GM12892 (cell line): Measurements from ENCODE around the gene PRDM16.

Experiments used
- POLR2AphosphoS5 ChIP-seq: IDR thresholded peaks from 2 replicates; pipeline ENCODE4 v1.6.1; 2011; ENCODE audit warnings: low read depth, low read length, control low read depth
- TAF1 ChIP-seq: IDR thresholded peaks from 2 replicates; pipeline ENCODE4 v1.6.1; 2011; ENCODE audit warnings: low read depth, mild to moderate bottlenecking, control low read depth, low read length, borderline replicate concordance

DNA sequence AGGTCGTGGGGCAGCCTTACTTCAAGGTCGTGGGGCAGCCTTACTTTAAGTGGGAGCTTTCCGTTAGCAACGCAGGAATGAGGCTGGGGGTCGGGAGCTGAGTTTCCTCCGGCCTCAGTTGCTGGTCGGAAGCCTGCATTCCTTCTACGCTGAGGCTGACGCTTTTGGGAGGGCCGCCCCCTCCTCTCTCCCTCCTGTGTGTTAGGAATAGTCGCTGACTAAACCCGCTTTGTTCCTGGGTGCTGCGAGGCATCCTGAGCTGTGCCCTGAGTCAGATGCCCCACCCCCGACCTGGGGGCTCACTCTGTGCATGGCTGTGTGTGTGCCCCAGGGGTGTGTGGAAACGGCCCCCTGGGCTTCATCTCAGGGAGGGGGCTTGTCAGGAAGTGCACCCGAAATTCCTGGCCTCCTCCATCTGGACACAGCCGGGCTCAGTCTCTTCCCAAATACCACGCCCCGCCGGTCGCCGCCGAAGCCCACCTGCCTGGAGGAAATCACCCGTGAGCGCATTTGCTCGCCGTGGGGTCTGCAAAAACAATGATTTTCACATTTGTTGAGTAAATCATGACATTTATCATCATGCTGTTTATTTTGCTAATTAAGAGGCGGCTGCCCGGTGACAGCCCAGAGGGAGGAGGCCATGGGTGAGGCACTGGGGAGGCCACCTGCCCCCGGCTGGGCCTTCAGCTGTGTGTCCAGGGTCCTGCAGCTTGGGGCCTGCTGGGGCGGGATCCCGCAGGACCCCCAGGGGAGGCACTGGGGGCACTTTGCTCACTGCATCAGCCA, 121.4 kb downstream of the PRDM16 start:
- no peak for TF ChIP-seq TAF1
- TF ChIP-seq POLR2AphosphoS5, result no peak
